Urinary bladder (tissue), 4 donors: Measurements from ENCODE around the gene BRINP2. TPM values are rescaled to one million over a fixed set of nuclear protein-coding genes. Genes with fewer than 3 reads are reported as not detected.
A peak's percentile ranks its signal among the peaks of the same experiment; 100 is the strongest.

ENCODE experiments used
- DNase-seq: peaks from one replicate; pipeline ENCODE4 v3.0.0-alpha.2; 2015; ENCODE audit errors: extremely low spot score
- H3K27ac ChIP-seq: one replicate; pipeline ENCODE4 v1.5.1; 2013; ENCODE audit warnings: low read depth, mild to moderate bottlenecking, moderate library complexity
- H3K36me3 ChIP-seq: one replicate; pipeline ENCODE4 v1.6.1; 2013; ENCODE audit warnings: mild to moderate bottlenecking, moderate library complexity; ENCODE audit not compliant: insufficient read depth
- H3K4me1 ChIP-seq: one replicate; pipeline ENCODE4 v1.6.1; 2013; ENCODE audit warnings: mild to moderate bottlenecking, moderate library complexity; ENCODE audit not compliant: insufficient read depth
- H3K4me3 ChIP-seq: one replicate; pipeline ENCODE4 v1.5.1; 2013; ENCODE audit warnings: low read depth, low read length
- WGBS: extraction: QIAGEN DNeasy Blood & Tissue Kit; methylation state at CpG from one replicate; pipeline ENCODE4 v1.1.7; 2013; 5-methylcytosine and 5-hydroxymethylcytosine counted together
- polyA plus RNA-seq: library from polyadenylated mRNA; stranded (reverse); fragments of 200-250 nt; gene quantifications from one replicate; pipeline ENCODE4 v1.2.3, GENCODE V29; 2013
- total RNA-seq: library from RNA; depleted of rRNA; stranded (reverse); fragments of >200 nt; gene quantifications from one replicate; pipeline ENCODE4 v1.2.3, GENCODE V29; 2014
- donor health status: healthy with polysubstance abuse.
- donor health status: healthy.

BRINP2 gene
- total and polyA plus RNA-seq, 2 donors = 0.25 to 0.90 TPM

DNA sequence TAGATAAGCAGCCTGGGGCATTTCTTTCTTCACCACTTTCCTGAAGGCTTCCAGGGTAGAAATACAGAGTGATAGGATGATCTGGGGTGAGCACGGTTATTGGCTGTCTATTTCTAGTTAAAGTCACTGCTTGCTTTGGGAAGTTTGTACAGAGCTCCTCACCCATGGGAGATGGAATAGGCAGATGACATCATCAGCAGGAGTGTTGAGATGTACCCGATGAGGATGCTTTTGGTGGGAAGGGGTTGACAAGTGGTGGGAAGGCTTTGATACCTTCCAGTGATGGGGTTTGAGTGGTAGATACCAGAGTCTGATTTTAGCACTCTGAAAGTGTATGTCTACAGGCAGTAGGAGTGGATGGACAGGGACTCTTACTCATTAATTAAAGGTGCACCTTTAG is 112.6 kb downstream of the BRINP2 start:
- Histone ChIP-seq H3K4me3 (no peak overlapping the region), H3K27ac (no peak overlapping the region), H3K4me1 (no peaks in the 10 kb centered on the region), H3K36me3 (no peaks in the 10 kb centered on the region)
- WGBS = 87% methylated on average over 2 of the region's 2 CpGs
- no peak for DNase-seq

DNA sequence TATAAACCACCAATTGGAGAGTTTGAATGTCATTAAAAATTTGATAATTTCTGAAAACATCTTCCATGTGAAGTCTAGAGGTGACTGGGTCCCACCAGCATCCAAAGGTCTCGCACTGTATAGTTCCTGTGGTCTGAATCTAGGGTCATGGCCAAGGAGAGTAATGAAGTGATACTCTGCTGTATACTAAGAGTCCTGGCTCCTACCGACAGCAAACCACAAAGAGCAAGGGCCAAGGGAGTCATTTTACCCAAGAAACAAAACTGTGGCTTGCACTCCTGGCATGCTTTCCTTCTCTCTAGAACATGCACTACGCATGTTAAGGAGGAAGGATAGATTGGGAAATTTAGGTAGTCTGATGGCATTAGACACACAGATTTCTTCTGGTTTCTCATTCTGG is 115.6 kb downstream of the BRINP2 start:
- WGBS = 78% methylated on average over 3 of the region's 3 CpGs
- Histone ChIP-seq H3K27ac (no peak overlapping the region), H3K36me3 (no peaks in the 10 kb centered on the region), H3K4me3 (no peak overlapping the region), H3K4me1 (no peaks in the 10 kb centered on the region)
- no peak for DNase-seq

DNA sequence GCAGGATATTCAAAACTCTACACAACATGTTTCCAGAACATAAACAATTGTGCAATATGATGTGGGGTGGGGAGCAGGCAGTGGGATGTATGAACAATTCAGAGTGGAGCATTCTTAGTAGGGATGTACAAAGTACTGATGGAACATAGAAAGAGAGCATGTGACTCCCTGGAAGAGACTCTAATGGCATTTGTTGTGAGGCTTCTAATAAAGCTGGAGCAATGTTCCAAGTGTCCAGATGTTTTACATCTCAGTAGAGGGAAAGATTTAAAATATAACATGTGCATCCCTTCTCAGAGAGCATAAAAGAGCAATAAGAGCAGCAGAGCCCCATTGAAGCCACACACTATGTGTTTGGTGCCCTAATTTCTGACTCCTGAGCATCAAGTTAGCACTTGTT is 116.5 kb downstream of the BRINP2 start:
- DNase-seq = peak; percentile 46
- no peaks in the 10 kb centered on the region for H3K36me3 ChIP-seq
- H3K27ac ChIP-seq = no peak overlapping the region
- no peaks in the 10 kb centered on the region for H3K4me1 ChIP-seq
- H3K4me3 ChIP-seq = no peak overlapping the region

- Histone ChIP-seq H3K4me1 (no peaks in the 10 kb centered on the region), H3K27ac (no peak overlapping the region), H3K4me3 (no peak overlapping the region), H3K36me3 (no peaks in the 10 kb centered on the region)
- 39% methylated on average over 2 of the region's 2 CpGs for WGBS
- no peak for DNase-seq
These were observed 117.2 kb downstream of the BRINP2 start for GRCh38 chr1:177287994-177288393.

DNA sequence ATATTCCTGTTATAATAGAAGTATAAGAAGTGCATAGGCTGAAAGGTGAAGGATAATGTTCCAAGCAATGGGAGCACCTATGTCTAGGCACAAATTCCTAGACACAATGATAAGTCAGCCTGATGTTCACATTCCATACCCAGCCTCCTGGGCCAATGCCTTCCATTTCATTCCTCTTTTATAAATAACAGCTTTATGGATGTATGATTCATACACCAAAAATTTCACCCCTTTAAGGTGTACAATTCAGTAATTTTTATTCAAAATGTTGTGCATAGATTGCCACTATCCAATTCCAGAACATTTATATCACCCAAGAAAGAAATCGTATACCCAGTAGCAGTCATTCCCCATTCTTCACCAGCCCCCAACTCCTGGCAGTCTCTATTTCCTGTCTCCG is 118.8 kb downstream of the BRINP2 start:
- WGBS = 73% methylated on average over 2 of the region's 2 CpGs
- no peak for DNase-seq
- Histone ChIP-seq H3K36me3 (no peaks in the 10 kb centered on the region), H3K4me3 (no peak overlapping the region), H3K4me1 (no peaks in the 10 kb centered on the region), H3K27ac (no peak overlapping the region)

DNA sequence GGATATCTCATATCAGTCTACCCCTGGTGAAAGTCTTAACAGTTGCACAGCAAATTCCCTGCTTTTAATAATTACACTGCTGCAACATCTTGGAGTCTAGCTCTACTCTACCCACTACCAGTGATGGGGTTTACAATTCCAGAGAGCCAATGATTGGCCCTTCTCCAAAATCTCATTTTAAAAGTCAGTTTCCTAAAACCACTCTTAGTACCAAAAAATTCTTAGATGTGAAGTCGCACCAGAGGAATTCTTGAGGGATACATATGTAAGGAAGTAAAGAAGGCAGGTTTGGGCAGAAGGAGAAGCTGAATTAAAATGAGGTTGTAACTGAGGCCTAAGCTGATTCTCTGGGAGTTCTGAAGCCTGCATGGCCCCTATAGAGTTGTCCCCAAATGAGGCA is 129.7 kb downstream of the BRINP2 start:
- 92% methylated on average over 1 of the region's 1 CpG for WGBS
- Histone ChIP-seq H3K4me3 (no peak overlapping the region), H3K36me3 (no peaks in the 10 kb centered on the region), H3K27ac (no peak overlapping the region), H3K4me1 (no peaks in the 10 kb centered on the region)
- no peak for DNase-seq

DNA sequence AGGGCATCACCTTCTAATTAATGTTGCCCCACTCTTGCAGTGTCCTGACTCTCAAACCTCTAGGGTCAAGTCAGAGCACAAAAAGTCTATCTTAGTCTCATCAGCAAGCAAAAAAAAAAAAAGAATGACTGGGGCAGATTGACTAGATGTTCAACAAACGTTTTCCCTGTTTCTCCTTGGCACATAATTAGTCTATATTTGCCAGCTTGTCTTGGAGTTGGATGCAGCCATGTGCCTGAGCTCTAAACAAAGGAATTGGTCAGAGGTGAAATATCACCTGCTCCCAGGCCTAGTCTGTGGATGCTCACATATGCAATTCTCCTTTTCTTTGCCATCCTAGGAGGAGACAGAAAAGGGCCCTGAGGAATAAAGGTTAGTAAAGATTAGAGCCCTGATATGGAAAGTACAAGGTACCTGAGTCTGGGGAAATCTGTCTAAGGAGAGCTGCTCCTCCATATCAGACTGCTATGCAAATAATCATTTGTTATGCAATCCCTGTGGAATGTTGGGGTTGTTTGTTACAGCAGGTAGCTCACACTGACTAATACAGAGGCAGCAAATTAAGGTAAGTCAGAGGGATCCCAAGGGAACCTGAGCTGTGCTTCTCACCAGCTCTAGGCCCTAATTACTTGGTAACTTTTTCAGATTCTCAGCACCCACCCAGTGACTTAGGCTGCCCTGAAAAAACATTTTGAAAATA is 130.8 kb downstream of the BRINP2 start:
- Histone ChIP-seq H3K4me1 (no peaks in the 10 kb centered on the region), H3K4me3 (no peak overlapping the region), H3K27ac (no peak overlapping the region), H3K36me3 (no peaks in the 10 kb centered on the region)
- no peak for DNase-seq
- WGBS = 35% methylated on average over 1 of the region's 1 CpG

GRCh38 chr1:177302357-177303044 is 131.7 kb downstream of the BRINP2 start:
- no peaks in the 10 kb centered on the region for H3K4me1 ChIP-seq
- no peak overlapping the region for H3K4me3 ChIP-seq
- no peak for DNase-seq
- H3K36me3 ChIP-seq = no peaks in the 10 kb centered on the region
- H3K27ac ChIP-seq = no peak overlapping the region
- 73% methylated on average over 7 of the region's 7 CpGs for WGBS

DNA sequence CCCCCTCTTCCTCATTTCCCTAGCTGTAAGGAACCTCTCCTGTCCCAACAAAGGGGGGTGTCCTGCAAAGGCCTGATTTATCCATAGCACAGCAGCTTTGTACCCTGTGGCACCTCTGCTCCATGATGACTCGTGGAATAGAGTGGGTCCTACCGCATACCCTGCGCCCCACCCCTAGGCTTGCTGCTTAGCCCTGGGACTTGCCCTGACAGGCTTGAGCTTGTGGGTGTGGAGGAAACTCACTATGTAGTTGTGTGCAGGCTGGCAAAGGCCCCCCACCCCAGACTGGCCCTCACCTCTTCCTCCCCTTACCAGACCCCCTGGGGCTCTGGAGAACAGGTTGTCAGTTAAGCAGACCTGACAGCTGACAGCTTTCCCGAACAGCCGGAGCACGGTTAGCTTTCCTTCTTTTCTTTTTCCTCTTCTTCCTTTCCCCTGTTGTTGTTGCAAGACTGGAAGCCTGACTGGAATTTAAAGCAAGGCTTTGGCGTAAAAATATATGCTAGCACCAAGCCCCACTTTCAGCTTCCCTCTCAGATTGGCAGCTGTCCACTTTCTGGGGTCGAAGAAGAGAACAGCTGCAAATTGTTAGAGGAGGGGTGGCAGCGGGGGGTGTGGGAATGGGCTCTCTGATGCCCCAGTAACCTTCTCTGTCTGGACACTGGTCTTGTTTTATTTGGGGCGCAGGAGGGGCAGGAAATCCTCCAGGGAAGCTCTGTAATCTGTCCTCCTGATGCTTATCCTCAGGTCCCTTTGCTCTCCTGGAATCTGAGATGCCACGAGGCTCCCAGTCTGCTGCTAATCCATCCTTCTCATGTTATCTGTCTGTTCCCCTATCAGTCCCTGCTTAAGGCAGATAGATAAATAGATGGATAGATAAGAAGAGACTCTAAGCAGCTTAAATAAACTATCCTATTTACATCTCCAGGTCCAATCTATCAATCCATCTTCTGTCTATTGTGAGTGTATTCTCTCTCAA is 134.6 kb downstream of the BRINP2 start:
- Histone ChIP-seq H3K4me1 (no peaks in the 10 kb centered on the region), H3K27ac (no peak overlapping the region), H3K4me3 (no peak overlapping the region), H3K36me3 (no peaks in the 10 kb centered on the region)
- 55% methylated on average over 11 of the region's 11 CpGs for WGBS
- no peak for DNase-seq

DNA sequence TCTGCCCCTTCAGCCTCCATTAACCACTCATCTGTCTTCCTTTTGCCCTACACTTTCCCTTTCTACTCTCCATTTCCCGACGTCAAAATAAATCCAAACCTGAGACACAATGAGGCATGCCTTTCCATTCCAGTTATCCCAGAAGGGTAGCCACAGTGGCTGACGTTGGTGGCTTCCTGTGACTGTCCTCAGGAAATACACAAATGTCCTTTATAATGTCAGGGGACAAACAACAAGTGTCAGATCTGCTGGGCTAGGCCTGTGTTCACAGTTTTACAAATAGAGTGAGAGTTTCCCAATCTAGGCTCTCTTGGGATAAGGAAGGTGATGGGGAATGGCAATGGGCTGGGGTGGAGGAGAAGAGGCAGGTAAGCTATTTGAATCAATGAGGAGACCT is 135.3 kb downstream of the BRINP2 start:
- H3K4me1 ChIP-seq = no peaks in the 10 kb centered on the region
- WGBS = 36% methylated on average over 3 of the region's 3 CpGs
- H3K27ac ChIP-seq = no peak overlapping the region
- H3K4me3 ChIP-seq = no peak overlapping the region
- no peaks in the 10 kb centered on the region for H3K36me3 ChIP-seq
- DNase-seq = no peak

GRCh38 chr1:177306981-177307380 is 136.2 kb downstream of the BRINP2 start:
- Histone ChIP-seq H3K36me3 (no peaks in the 10 kb centered on the region), H3K4me3 (no peak overlapping the region), H3K27ac (no peak overlapping the region), H3K4me1 (no peaks in the 10 kb centered on the region)
- DNase-seq = no peak
- WGBS = 96% methylated on average over 1 of the region's 1 CpG

GRCh38 chr1:177307771-177308170 is 137.0 kb downstream of the BRINP2 start:
- Histone ChIP-seq H3K4me1 (no peaks in the 10 kb centered on the region), H3K36me3 (no peaks in the 10 kb centered on the region), H3K27ac (no peak overlapping the region), H3K4me3 (no peak overlapping the region)
- no peak for DNase-seq

GRCh38 chr1:177309880-177310279 is 139.1 kb downstream of the BRINP2 start:
- no peak for DNase-seq
- 71% methylated on average over 2 of the region's 2 CpGs for WGBS

GRCh38 chr1:177310326-177310725 is 139.6 kb downstream of the BRINP2 start:
- Histone ChIP-seq H3K36me3 (no peaks in the 10 kb centered on the region), H3K4me3 (no peak overlapping the region), H3K4me1 (no peaks in the 10 kb centered on the region), H3K27ac (no peak overlapping the region)
- DNase-seq = no peak
- 81% methylated on average over 1 of the region's 1 CpG for WGBS

More at GRCh38 chr1:177309880-177310279, 139.1 kb downstream of the BRINP2 start:
- no peaks in the 10 kb centered on the region for H3K36me3 ChIP-seq
- H3K4me3 ChIP-seq = no peak overlapping the region
- no peaks in the 10 kb centered on the region for H3K4me1 ChIP-seq
- no peak overlapping the region for H3K27ac ChIP-seq
